ENCODE data around the gene DCBLD2.

DNA sequence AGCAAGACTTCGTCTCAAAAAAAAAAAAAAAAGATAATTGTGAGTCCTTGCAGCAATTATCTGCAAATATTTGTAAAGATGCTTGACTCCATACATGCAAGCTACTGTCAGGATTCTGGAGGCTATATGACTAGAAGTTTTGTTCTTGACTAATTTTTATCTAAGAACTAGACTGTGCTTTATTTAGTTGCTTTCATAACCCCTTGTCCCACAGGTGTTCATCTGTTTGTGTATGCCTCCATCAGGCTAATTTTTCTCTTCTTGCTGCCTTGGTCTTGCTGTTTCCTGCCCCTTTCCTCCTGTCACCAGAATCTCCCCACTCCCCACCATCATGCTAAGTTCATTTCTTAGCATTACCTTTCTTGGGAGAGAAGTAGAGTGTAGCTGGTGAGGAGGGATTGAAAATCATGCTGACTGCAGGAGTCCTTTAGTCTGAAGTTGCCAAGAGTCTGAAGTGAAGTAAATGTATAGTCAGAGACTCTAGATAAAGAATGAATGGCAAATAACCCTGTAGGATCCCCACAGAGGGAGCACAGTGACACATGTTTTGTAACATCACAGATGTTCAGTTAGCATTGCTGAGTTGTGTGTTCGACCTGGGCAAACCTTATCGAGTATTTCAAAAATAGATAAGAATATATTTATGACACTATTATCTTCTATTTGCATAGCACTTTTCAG lies 125.9 kb downstream of the DCBLD2 start:
- TF ChIP-seq POLR2A (IDR thresholded peaks at IDR 0.05) = no peak
- TF ChIP-seq, protein P1, sequence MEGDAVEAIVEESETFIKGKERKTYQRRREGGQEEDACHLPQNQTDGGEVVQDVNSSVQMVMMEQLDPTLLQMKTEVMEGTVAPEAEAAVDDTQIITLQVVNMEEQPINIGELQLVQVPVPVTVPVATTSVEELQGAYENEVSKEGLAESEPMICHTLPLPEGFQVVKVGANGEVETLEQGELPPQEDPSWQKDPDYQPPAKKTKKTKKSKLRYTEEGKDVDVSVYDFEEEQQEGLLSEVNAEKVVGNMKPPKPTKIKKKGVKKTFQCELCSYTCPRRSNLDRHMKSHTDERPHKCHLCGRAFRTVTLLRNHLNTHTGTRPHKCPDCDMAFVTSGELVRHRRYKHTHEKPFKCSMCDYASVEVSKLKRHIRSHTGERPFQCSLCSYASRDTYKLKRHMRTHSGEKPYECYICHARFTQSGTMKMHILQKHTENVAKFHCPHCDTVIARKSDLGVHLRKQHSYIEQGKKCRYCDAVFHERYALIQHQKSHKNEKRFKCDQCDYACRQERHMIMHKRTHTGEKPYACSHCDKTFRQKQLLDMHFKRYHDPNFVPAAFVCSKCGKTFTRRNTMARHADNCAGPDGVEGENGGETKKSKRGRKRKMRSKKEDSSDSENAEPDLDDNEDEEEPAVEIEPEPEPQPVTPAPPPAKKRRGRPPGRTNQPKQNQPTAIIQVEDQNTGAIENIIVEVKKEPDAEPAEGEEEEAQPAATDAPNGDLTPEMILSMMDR (IDR thresholded peaks at IDR 0.05) = no peak
